Loucy (cell line): ENCODE data around the gene HCN1.

ENCODE experiments used
- EZH2phosphoT487 ChIP-seq: fragments of 200-600 bp; IDR thresholded peaks from 2 replicates; pipeline ENCODE4 v1.6.1; 2018; ENCODE audit warnings: antibody characterized with exemption, mild to moderate bottlenecking, moderate library complexity, borderline replicate concordance
- TF ChIP-seq, protein P1 (sequence below): fragments of 200-600 bp; sonication (generic); conservative IDR thresholded peaks from 2 replicates; pipeline ENCODE4 v1.5.1; 2014; ENCODE audit warnings: mild to moderate bottlenecking, antibody characterized with exemption, low read length

DNA sequence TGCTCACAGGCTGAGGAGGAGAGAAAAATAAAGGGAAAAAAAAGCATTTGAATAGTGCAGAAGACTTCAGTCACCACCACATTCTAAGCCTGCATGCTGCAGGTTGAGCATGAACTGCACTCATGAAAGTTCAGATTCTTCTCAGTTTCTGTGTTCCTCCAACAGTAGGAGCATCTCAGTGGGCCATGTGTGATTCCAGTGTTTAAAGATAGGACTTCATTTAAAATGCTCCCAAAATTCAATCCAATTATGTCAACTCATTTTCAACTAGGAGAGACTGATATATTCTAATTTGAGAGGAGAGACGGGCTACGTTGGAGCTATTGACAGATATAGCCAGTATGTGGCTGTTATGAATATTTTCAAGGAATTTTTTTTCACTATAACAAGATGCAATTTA lies 186.8 kb downstream of the HCN1 start:
- TF ChIP-seq, protein P1, sequence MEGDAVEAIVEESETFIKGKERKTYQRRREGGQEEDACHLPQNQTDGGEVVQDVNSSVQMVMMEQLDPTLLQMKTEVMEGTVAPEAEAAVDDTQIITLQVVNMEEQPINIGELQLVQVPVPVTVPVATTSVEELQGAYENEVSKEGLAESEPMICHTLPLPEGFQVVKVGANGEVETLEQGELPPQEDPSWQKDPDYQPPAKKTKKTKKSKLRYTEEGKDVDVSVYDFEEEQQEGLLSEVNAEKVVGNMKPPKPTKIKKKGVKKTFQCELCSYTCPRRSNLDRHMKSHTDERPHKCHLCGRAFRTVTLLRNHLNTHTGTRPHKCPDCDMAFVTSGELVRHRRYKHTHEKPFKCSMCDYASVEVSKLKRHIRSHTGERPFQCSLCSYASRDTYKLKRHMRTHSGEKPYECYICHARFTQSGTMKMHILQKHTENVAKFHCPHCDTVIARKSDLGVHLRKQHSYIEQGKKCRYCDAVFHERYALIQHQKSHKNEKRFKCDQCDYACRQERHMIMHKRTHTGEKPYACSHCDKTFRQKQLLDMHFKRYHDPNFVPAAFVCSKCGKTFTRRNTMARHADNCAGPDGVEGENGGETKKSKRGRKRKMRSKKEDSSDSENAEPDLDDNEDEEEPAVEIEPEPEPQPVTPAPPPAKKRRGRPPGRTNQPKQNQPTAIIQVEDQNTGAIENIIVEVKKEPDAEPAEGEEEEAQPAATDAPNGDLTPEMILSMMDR: no peak
- TF ChIP-seq EZH2phosphoT487: no peak
